HUES64 (cell line): ENCODE measurements around the gene DOCK2.

Experiments used
- H3K27ac ChIP-seq: 2 replicates; pipeline ENCODE4 v1.7.0; 2013; ENCODE audit warnings: low read depth, low read length, inconsistent platforms
- H3K27me3 ChIP-seq: 2 replicates; pipeline ENCODE4 v1.6.1; 2013; ENCODE audit warnings: mild to moderate bottlenecking, low read length; ENCODE audit not compliant: insufficient read depth
- H3K36me3 ChIP-seq: 2 replicates; pipeline ENCODE4 v1.6.1; 2013; ENCODE audit warnings: mild to moderate bottlenecking, low read length; ENCODE audit not compliant: insufficient read depth
- H3K4me1 ChIP-seq: 2 replicates; pipeline ENCODE4 v1.6.1; 2013; ENCODE audit warnings: mild to moderate bottlenecking, low read length, moderate library complexity; ENCODE audit not compliant: insufficient read depth
- H3K4me3 ChIP-seq: 2 replicates; pipeline ENCODE4 v1.5.1; 2013; ENCODE audit warnings: mild to moderate bottlenecking, low read length, moderate library complexity
- H3K9ac ChIP-seq: 2 replicates; pipeline ENCODE4 v1.6.1; 2013; ENCODE audit warnings: mild to moderate bottlenecking, low read depth, low read length
- H3K9me3 ChIP-seq: 2 replicates; pipeline ENCODE4 v1.6.1; 2013; ENCODE audit warnings: low read depth, low read length; ENCODE audit not compliant: insufficient read depth
- WGBS: fragments of 150-250, 120-280 bp; methylation state at CpG from one replicate; pipeline ENCODE4 v1.1.7; 2013; ENCODE audit warnings: missing lambda C conversion rate; 5-methylcytosine and 5-hydroxymethylcytosine counted together

Gene DOCK2

DNA sequence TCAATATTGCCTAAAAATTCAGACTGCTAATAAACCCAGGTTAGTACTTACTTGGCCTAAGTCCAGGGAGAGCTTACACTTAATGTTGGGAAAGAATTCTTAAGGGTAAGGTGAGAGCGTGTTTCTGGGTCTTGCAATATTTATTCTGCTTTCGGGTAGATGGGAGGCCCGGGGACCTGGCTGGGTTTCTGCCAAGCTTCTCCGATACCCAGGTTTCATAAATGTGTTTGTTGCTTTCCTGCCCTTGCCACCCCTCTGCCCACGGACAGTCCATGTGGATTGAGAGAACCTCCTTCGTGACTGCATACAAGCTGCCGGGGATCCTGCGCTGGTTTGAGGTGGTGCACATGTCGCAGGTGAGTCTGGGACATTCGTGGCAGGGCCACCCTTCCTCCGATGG, 420.2 kb downstream of the DOCK2 start:
- H3K27ac ChIP-seq = no peak overlapping the region
- H3K9ac ChIP-seq = no peak overlapping the region
- H3K9me3 ChIP-seq = no peaks in the 10 kb centered on the region
- WGBS = 93% methylated on average over 11 of the region's 11 CpGs
- no peaks in the 10 kb centered on the region for H3K36me3 ChIP-seq
- H3K4me1 ChIP-seq = no peaks in the 10 kb centered on the region
- H3K27me3 ChIP-seq = no peaks in the 10 kb centered on the region
- no peak overlapping the region for H3K4me3 ChIP-seq

DNA sequence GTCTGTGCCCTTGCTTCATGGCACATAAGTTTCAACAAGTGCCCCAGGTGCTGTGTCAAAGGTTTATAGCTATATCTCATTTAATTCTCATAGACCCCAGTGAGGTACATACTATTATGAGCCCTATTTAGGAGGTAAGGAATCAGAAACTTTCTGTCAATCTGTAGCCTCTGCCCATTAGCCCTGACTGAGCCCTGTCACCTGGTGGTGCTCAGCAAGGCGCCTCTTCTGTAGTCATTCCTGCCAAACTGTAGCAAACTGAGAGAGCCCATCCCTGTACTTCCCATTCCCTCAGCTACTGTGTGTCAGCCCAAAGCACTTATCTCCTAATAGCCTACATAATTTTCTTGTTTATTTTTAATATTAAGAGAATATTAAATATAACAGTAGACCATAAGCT, 422.1 kb downstream of the DOCK2 start:
- no peak overlapping the region for H3K27ac ChIP-seq
- WGBS = 93% methylated on average over 1 of the region's 1 CpG
- H3K36me3 ChIP-seq = no peaks in the 10 kb centered on the region
- H3K4me3 ChIP-seq = no peak overlapping the region
- H3K9me3 ChIP-seq = no peaks in the 10 kb centered on the region
- H3K9ac ChIP-seq = no peak overlapping the region
- H3K27me3 ChIP-seq = no peaks in the 10 kb centered on the region
- H3K4me1 ChIP-seq = no peaks in the 10 kb centered on the region

DNA sequence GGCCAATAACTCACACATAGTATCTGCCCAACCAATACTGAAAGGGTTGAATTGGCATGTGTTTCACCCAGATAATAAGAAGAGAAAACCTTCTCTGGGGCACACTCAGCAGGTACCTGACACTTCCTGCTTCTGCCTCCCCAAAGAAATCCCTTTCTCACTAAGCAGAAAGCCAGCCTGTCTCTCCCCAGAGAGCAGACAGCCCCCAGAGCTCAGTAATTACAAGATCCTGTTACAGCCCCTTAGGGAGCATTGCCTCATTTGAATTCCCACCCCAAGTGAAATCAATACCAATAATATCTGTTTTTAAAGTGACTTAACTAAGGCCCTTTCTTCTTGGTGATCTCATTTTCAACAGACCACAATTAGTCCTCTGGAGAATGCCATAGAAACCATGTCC, 430.1 kb downstream of the DOCK2 start:
- Histone ChIP-seq H3K4me1 (0 out of 2 replicates have a peak, but pooled peaks cover 3% of the 10 kb centered on the region), H3K36me3 (no peaks in the 10 kb centered on the region), H3K9ac (no peak overlapping the region), H3K9me3 (no peaks in the 10 kb centered on the region), H3K27me3 (no peaks in the 10 kb centered on the region), H3K4me3 (no peak overlapping the region), H3K27ac (no peak overlapping the region)

DNA sequence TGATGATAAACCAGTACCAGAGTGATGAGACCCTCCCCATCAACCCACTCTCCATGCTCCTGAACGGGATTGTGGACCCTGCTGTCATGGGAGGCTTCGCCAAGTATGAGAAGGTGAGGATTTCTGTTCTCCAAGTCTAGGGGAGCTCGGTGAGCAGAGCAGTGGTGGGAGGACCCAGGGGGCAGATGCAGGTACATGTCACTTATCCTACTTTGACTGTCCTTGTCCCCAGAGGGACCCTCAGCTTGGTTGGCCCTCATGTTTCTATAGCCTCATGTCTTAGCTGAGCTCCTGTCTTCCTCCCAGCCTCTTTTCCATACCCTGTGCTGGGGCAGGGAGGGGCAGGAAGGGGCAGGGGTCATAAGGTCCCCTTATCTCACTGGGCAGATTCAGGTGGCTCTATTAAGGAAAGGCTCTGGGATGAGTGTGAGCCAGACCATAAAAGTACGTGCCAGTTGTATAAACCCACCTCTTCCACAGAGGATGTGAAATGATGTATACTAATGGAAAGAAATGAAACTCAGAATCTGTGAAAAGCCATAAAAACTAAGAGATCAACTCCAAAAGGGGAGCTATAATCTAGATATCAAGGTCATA, 430.6 kb downstream of the DOCK2 start:
- H3K36me3 ChIP-seq = no peaks in the 10 kb centered on the region
- no peaks in the 10 kb centered on the region for H3K27me3 ChIP-seq
- no peak overlapping the region for H3K4me3 ChIP-seq
- H3K9ac ChIP-seq = no peak overlapping the region
- no peaks in the 10 kb centered on the region for H3K9me3 ChIP-seq
- WGBS = 100% methylated on average over 4 of the region's 4 CpGs
- 0 out of 2 replicates have a peak, but pooled peaks cover 3% of the 10 kb centered on the region for H3K4me1 ChIP-seq
- no peak overlapping the region for H3K27ac ChIP-seq

DNA sequence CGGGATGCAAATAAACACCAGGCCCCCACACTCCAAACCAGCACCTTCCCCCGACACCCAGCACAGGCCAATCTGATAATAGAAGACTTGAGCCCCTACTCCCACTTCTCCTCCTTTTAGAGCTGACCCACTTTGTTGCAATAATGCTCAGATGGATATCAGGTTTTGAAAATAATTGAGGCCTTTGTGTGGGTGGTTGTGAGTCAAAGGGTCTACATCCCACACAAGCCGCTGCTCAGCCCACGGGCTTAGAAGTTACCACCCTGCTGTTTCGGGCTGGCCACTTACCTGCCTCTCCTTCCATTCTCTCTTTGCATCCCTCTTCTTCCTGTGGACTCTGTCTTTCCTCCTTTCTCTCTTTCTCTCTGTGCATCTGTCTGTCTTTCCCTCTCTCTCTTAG, 432.4 kb downstream of the DOCK2 start:
- Histone ChIP-seq H3K27ac (no peak overlapping the region), H3K9me3 (no peaks in the 10 kb centered on the region), H3K27me3 (no peaks in the 10 kb centered on the region), H3K4me1 (0 out of 2 replicates have a peak, but pooled peaks cover 3% of the 10 kb centered on the region), H3K36me3 (no peaks in the 10 kb centered on the region), H3K9ac (no peak overlapping the region), H3K4me3 (no peak overlapping the region)
- WGBS = 93% methylated on average over 5 of the region's 5 CpGs

DNA sequence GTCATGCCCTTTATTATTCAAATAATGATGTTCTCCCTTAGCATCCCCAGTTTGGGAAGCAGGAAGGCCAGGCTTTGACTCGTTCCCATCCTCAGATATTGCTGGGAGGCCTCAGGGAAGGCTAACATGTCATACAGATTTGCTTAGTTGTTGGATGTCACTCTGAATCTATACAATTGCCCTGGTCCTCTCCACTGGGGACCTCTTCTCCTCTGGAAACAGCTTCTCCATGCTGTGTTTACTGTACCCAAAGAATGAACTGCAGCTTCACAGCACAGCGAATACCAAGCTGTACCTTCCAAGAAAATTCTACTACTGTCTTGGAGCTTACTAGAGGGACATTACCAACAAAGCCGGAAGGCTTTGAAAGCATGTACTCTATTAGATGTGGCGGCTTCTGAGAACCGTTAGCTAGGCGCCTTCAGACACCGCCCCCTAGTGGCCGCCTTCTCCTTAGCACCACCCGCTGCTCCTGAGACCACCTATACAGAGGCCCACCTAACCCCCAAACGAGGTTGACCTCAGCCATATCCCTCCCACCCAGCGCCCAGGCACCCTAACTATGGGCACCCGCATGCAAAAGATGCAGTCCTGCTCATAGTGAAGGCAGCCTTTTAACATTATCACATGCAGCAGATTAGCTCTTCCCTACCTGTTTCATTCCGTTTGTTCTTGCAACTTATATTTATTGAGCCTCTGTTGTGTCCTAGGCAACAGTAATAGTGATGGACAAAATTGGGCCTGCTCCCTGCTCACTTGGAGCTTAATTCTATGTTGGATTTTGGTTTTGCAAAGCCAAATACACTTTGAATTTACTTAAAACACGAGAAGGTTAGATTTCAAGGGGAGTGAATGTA, 433.7 kb downstream of the DOCK2 start:
- H3K36me3 ChIP-seq = no peaks in the 10 kb centered on the region
- 37% methylated on average over 14 of the region's 14 CpGs for WGBS
- H3K4me3 ChIP-seq = no peak overlapping the region
- H3K9ac ChIP-seq = no peak overlapping the region
- H3K4me1 ChIP-seq = 0 out of 2 replicates have a peak, but pooled peaks cover 3% of the 10 kb centered on the region
- H3K9me3 ChIP-seq = no peaks in the 10 kb centered on the region
- no peaks in the 10 kb centered on the region for H3K27me3 ChIP-seq
- H3K27ac ChIP-seq = no peak overlapping the region

DNA sequence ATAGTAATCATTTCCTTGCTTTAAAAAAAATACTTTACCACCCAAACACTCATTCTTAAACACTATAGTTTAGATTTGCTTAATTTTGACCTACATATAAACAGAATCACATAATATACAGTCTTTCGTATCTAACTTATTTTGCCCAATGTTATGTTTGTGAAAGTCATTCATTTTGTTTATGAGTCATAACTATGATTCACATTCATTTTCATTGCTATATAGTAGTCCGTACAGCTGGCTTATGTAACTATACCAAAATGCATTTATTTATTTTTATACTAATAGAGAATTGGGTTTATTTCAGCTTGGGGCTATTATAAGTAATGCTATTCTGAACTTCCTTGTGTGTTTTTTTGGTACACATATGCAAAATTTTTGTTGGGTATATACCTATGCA, 434.7 kb downstream of the DOCK2 start:
- Histone ChIP-seq H3K36me3 (no peaks in the 10 kb centered on the region), H3K4me1 (0 out of 2 replicates have a peak, but pooled peaks cover 3% of the 10 kb centered on the region), H3K27ac (no peak overlapping the region), H3K27me3 (no peaks in the 10 kb centered on the region), H3K9me3 (no peaks in the 10 kb centered on the region), H3K4me3 (no peak overlapping the region), H3K9ac (no peak overlapping the region)
- no CpG with 5 or more reads among the region's 2 CpGs for WGBS

DNA sequence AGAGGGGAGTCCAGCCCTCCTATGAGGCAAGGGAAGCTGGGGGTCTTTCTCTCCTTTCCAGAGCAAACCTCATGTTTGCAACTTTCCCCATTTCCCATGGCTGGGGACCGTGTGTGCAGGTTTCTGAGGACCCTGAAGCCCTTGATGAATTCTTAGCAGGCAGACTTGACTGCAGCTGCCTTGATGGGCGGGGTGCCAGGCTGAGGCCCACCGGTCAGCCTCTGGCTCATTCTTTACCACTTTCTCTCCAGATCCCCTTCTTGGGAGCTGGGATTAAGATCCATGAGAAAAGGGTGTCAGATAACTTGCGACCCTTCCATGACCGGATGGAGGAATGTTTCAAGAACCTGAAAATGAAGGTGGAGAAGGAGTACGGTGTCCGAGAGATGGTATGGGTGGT, 438.6 kb downstream of the DOCK2 start:
- H3K27ac ChIP-seq = no peak overlapping the region
- WGBS = 86% methylated on average over 7 of the region's 7 CpGs
- H3K36me3 ChIP-seq = no peaks in the 10 kb centered on the region
- no peak overlapping the region for H3K4me3 ChIP-seq
- no peaks in the 10 kb centered on the region for H3K27me3 ChIP-seq
- H3K9ac ChIP-seq = no peak overlapping the region
- H3K4me1 ChIP-seq = no peaks in the 10 kb centered on the region
- no peaks in the 10 kb centered on the region for H3K9me3 ChIP-seq

DNA sequence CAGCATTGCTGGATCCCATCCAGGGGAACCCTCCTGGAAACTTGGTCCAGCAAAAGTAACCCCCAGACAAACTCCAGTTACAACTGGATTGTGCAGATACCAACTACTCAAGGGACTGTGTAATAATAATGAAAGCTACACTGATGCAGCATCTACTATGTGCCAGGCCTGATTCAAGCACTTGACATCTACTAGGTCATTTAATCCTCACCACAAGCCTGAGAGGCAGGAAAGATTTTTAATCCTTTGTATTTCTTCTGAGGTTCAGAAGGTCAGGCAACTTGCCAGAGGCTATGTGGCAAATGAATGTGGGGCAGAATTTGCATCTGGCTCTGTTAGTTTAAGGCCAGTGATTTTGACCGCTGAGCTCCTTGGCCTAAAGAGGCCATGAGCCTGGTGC, 439.1 kb downstream of the DOCK2 start:
- Histone ChIP-seq H3K4me3 (no peak overlapping the region), H3K9ac (no peak overlapping the region), H3K27ac (no peak overlapping the region), H3K9me3 (no peaks in the 10 kb centered on the region), H3K4me1 (no peaks in the 10 kb centered on the region), H3K27me3 (no peaks in the 10 kb centered on the region), H3K36me3 (no peaks in the 10 kb centered on the region)
- 95% methylated on average over 1 of the region's 1 CpG for WGBS

DNA sequence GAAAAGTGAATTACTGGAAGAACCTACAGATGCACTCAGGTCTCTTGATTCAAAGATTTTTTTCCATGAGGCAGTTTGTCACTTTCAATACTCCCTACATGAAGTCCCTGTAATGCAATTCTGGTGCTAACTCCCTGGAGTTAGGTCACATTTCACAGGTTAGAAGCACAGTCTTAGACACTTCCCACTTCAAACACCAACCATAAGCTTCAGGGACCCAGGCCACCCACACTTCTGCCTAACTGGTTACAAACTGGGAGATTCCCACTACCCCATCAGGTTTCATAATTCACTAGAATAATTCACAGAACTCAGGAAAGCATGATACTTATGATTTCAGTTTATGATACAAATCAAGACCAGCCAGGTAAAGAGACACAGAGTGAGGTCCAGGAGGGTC, 439.7 kb downstream of the DOCK2 start:
- Histone ChIP-seq H3K27ac (no peak overlapping the region), H3K4me3 (no peak overlapping the region), H3K9me3 (no peaks in the 10 kb centered on the region), H3K36me3 (no peaks in the 10 kb centered on the region), H3K9ac (no peak overlapping the region), H3K27me3 (no peaks in the 10 kb centered on the region), H3K4me1 (no peaks in the 10 kb centered on the region)

DNA sequence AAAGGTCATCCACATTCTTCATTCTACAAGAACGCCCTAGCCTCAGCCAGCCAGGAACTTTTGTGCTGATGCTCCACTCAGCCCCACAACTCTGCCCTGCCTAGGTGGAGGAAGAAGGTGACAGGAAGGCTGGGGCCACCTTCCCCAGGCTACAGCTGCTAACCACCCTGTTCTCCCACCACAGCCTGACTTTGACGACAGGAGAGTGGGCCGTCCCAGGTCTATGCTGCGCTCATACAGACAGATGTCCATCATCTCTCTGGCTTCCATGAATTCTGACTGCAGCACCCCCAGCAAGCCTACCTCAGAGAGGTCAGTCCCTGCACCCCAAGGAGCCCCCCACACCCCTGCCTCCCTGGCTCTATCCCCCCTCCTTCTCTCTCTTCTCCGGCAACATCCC, 440.5 kb downstream of the DOCK2 start:
- Histone ChIP-seq H3K27me3 (no peaks in the 10 kb centered on the region), H3K36me3 (no peaks in the 10 kb centered on the region), H3K9ac (no peak overlapping the region), H3K4me3 (no peak overlapping the region), H3K9me3 (no peaks in the 10 kb centered on the region), H3K4me1 (no peaks in the 10 kb centered on the region), H3K27ac (no peak overlapping the region)
- 92% methylated on average over 5 of the region's 5 CpGs for WGBS
